Measurements from ENCODE around the gene HDHD5. TPM values are rescaled to one million over a fixed set of nuclear protein-coding genes. Genes with fewer than 3 reads are reported as not detected.

Gene HDHD5
- total and polyA plus RNA-seq, 2 of the 13 experiments (the other 11 are each of a cell fraction or from before 2014, with no cell fraction given) = not detected

GRCh38 chr22:17143101-17143500 lies 16.0 kb downstream of the HDHD5 start:
- H2AFZ ChIP-seq (ENCODE audit: low read length) = no peak overlapping the region
- 33% methylated on average over 9 of the region's 9 CpGs for WGBS (ENCODE audit: low lambda C conversion rate)
- H3K4me2 ChIP-seq (ENCODE audit: low read depth, low read length) = no peak overlapping the region
- ChIA-PET CTCF (ENCODE audit: low intra/inter-chr PET ratio, low total read pairs) (no interaction called here), POLR2A (no interaction called here)
- no peaks in the 10 kb centered on the region for H3K36me3 ChIP-seq (replicated peaks in 1 of 2; ENCODE audit: control insufficient read depth in 1 of 2, insufficient read depth in 2 of 2, low read length in 2 of 2)
- H3K79me2 ChIP-seq (ENCODE audit: insufficient read depth, low read length) = no peaks in the 10 kb centered on the region
- H4K20me1 ChIP-seq (ENCODE audit: insufficient read depth, low read length) = no peaks in the 10 kb centered on the region
- H3K4me1 ChIP-seq (ENCODE audit: insufficient read depth, low read length) = no peaks in the 10 kb centered on the region
- FAIRE-seq = no peak
- no peak for ATAC-seq
- BruUV-seq (replicated peaks) = no TSS peak
- H3K27ac ChIP-seq (ENCODE audit: extremely low read length, insufficient read depth, low read length) = no peak overlapping the region
- TF ChIP-seq ZNF891 (CRISPR knock-in tag; IDR thresholded peaks at IDR 0.05) (no peak), REST (IDR thresholded peaks at IDR 0.05; ENCODE audit: borderline replicate concordance in 1 of 2, low read depth in 1 of 2, low read length in 2 of 2) (no peak), ZNF704 (CRISPR knock-in tag; IDR thresholded peaks at IDR 0.05; ENCODE audit: borderline replicate concordance) (no peak), NFKBIZ (CRISPR knock-in tag; IDR thresholded peaks at IDR 0.05) (no peak), MZF1 (CRISPR knock-in tag; IDR thresholded peaks at IDR 0.05; ENCODE audit: borderline replicate concordance) (no peak), NR3C1 (CRISPR knock-in tag; IDR thresholded peaks at IDR 0.05) (no peak), ZNF572 (CRISPR knock-in tag; IDR thresholded peaks at IDR 0.05) (no peak), ZNF7 (CRISPR knock-in tag; IDR thresholded peaks at IDR 0.05) (no peak), PHF21A (CRISPR knock-in tag; IDR thresholded peaks at IDR 0.05) (no peak), ZBTB21 (CRISPR knock-in tag; IDR thresholded peaks at IDR 0.05) (no peak), PRMT3 (CRISPR knock-in tag; IDR thresholded peaks at IDR 0.05; ENCODE audit: borderline replicate concordance, low read depth) (no peak), TCF12 (IDR thresholded peaks at IDR 0.05) (no peak), TCF12 (CRISPR knock-in tag; IDR thresholded peaks at IDR 0.05) (no peak), PPARG (CRISPR knock-in tag; conservative IDR thresholded peaks at IDR 0.05) (no peak), FOXA1 (IDR thresholded peaks at IDR 0.05) (no peak), FOXA1 (CRISPR knock-in tag; IDR thresholded peaks at IDR 0.05) (no peak)
- no peak overlapping the region for H3K4me3 ChIP-seq (replicated peaks in 1 of 3; ENCODE audit: insufficient read depth in 1 of 3, low read depth in 2 of 3, low read length in 3 of 3)
- no peak overlapping the region for H3K9ac ChIP-seq (ENCODE audit: insufficient read depth, low read depth, low read length)
- H3K27me3 ChIP-seq (ENCODE audit: control insufficient read depth in 1 of 2, insufficient read depth in 2 of 2, low read length in 2 of 2) = peaks cover 0 to 1% of the 10 kb centered on the region in 2 experiments; a peak in 1 of 5 replicates
- H3K9me3 ChIP-seq (ENCODE audit: low read length) = no peaks in the 10 kb centered on the region
- intact Hi-C loops (cut with micrococcal nuclease; ENCODE audit: unreplicated experiment) = no loop called here
- no peak for DNase-seq (ENCODE audit: low spot score)
- in situ Hi-C loops (cut with HindIII; ENCODE audit: extremely low pct_ligation_motif_present, low pct_unique_long_range_greater_than_20kb) = no loop called here

Measured in HepG2 (cell line).